Natural killer cell (primary cell): ENCODE results near the gene CDH2. TPM values are rescaled to one million over a fixed set of nuclear protein-coding genes. Genes with fewer than 3 reads are reported as not detected.

ENCODE experiments used
- ATAC-seq, 3 donors: fragments of 150-1000 bp in 2 of 3; fragments of 200-7000 bp in 1 of 3; cut with Tn5 transposase; 1 replicate in 1 of 3; 2 replicates in 2 of 3; pipeline ENCODE4 v1.10.0; 2021; ENCODE audit warnings: mild to moderate bottlenecking in 2 of 3, moderate library complexity in 2 of 3
- DNase-seq, 2 donors: peaks; one replicate each; pipeline versions ENCODE4 v3.0.0 to v3.0.0-alpha.2; 2013 to 2021; ENCODE audit warnings: mixed read lengths in 1 of 2
- H3K27ac ChIP-seq: one replicate; pipeline ENCODE4 v1.5.1; 2013; ENCODE audit warnings: mild to moderate bottlenecking, low read length
- H3K27me3 ChIP-seq: one replicate; pipeline ENCODE4 v1.6.1; 2013; ENCODE audit warnings: low read length; ENCODE audit not compliant: control insufficient read depth, insufficient read depth
- H3K36me3 ChIP-seq: one replicate; pipeline ENCODE4 v1.6.1; 2013; ENCODE audit warnings: low read length; ENCODE audit not compliant: control insufficient read depth, insufficient read depth
- H3K4me1 ChIP-seq: one replicate; pipeline ENCODE4 v1.6.1; 2013; ENCODE audit warnings: low read length; ENCODE audit not compliant: control insufficient read depth, insufficient read depth
- H3K4me3 ChIP-seq: one replicate; pipeline ENCODE4 v1.5.1; 2013; ENCODE audit warnings: low read length
- H3K9me3 ChIP-seq: one replicate; pipeline ENCODE4 v1.6.1; 2013; ENCODE audit warnings: low read length; ENCODE audit not compliant: control insufficient read depth, insufficient read depth
- H3K27ac Mint-ChIP-seq, 2 donors: one replicate each; pipeline ENCODE4 v1.8.0; 2022; ENCODE audit warnings: mild to moderate bottlenecking in 2 of 2, mixed read lengths in 2 of 2, moderate library complexity in 1 of 2
- H3K27me3 Mint-ChIP-seq, 2 donors: one replicate each; pipeline ENCODE4 v1.8.0; 2022; ENCODE audit warnings: low read depth in 2 of 2, mixed read lengths in 2 of 2
- H3K36me3 Mint-ChIP-seq: one replicate; pipeline ENCODE4 v1.8.0; 2022; ENCODE audit warnings: mixed read lengths
- H3K4me1 Mint-ChIP-seq, 2 donors: one replicate each; pipeline ENCODE4 v1.8.0; 2022; ENCODE audit warnings: mixed read lengths in 2 of 2
- H3K4me3 Mint-ChIP-seq: one replicate; pipeline ENCODE4 v1.8.0; 2022; ENCODE audit warnings: mild to moderate bottlenecking, moderate library complexity, mixed read lengths
- H3K9me3 Mint-ChIP-seq, 2 donors: one replicate each; pipeline ENCODE4 v1.8.0; 2022; ENCODE audit warnings: mixed read lengths in 2 of 2
- WGBS: methylation state at CpG from one replicate; pipeline ENCODE4 v1.1.7; 2013; ENCODE audit warnings: missing lambda C conversion rate; ENCODE audit not compliant: insufficient coverage; 5-methylcytosine and 5-hydroxymethylcytosine counted together
- intact Hi-C: fragments of 100-400 bp; cut with micrococcal nuclease; formaldehyde crosslinking; loops from one replicate; pipeline ENCODE4 v1.14.2; 2022
- total RNA-seq, 4 donors: library from RNA; stranded (reverse); fragments of 120-200 nt in 1 of 4; gene quantifications; one replicate each; pipeline versions ENCODE4 v1.2.3 to v1.2.4, GENCODE V29; 2013 to 2022
- TF ChIP-seq, protein P1 (sequence below): fragments of 200-600 bp; IDR thresholded peaks from one replicate; pipeline ENCODE4 v1.8.0; 2022; ENCODE audit warnings: antibody characterized with exemption

Gene CDH2
- total RNA-seq, 3 donors from 2014 or later (not counting 1 experiment from before 2014, with no cell fraction given) = 0.09 to 0.35 (median 0.26) TPM

GRCh38 chr18:28080876-28081300 lies 96.0 kb downstream of the CDH2 start:
- intact Hi-C loops = no loop called here
- Histone ChIP-seq H3K36me3 (no peaks in the 10 kb centered on the region), H3K4me1 (no peaks in the 10 kb centered on the region), H3K9me3 (no peaks in the 10 kb centered on the region), H3K27ac (no peak overlapping the region), H3K4me3 (no peak overlapping the region), H3K27me3 (no peaks in the 10 kb centered on the region)
- no peak overlapping the region for H3K4me3 Mint-ChIP-seq
- peaks cover 7% of the 10 kb centered on the region in 2 donors for H3K9me3 Mint-ChIP-seq
- DNase-seq (no peak), ATAC-seq (no peak)
- TF ChIP-seq, protein P1, sequence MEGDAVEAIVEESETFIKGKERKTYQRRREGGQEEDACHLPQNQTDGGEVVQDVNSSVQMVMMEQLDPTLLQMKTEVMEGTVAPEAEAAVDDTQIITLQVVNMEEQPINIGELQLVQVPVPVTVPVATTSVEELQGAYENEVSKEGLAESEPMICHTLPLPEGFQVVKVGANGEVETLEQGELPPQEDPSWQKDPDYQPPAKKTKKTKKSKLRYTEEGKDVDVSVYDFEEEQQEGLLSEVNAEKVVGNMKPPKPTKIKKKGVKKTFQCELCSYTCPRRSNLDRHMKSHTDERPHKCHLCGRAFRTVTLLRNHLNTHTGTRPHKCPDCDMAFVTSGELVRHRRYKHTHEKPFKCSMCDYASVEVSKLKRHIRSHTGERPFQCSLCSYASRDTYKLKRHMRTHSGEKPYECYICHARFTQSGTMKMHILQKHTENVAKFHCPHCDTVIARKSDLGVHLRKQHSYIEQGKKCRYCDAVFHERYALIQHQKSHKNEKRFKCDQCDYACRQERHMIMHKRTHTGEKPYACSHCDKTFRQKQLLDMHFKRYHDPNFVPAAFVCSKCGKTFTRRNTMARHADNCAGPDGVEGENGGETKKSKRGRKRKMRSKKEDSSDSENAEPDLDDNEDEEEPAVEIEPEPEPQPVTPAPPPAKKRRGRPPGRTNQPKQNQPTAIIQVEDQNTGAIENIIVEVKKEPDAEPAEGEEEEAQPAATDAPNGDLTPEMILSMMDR = no peak
- H3K4me1 Mint-ChIP-seq = no peaks in the 10 kb centered on the region
- H3K27ac Mint-ChIP-seq = no peak overlapping the region
- WGBS = 68% methylated on average over 1 of the region's 1 CpG
- no peaks in the 10 kb centered on the region for H3K27me3 Mint-ChIP-seq
- H3K36me3 Mint-ChIP-seq = no peaks in the 10 kb centered on the region

DNA sequence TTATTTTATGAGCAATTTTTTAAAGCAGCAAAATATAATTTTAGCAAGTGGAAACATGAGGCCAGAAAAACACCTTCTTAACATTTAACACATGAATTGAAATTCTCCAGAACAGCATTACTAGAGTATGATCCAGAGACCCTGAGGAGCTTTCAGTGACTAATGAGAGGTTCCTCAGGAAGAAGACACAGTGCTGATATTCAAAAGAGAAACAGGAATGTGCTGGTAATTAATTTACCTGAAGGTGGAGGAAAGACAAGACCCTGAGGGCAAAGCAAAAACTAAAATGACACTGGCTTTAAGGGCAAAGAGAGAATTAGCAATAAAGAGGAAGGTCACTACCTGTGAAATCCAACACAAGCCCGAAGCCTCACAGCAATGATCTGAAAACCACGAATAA lies 97.0 kb downstream of the CDH2 start:
- H3K9me3 ChIP-seq = no peaks in the 10 kb centered on the region
- H3K9me3 Mint-ChIP-seq = peaks cover under 1 to 1% of the 10 kb centered on the region in 2 donors
- no peak for ATAC-seq
- TF ChIP-seq, protein P1 = no peak
- H3K27ac Mint-ChIP-seq = no peak overlapping the region
- H3K4me3 ChIP-seq = no peak overlapping the region
- H3K27me3 ChIP-seq = no peaks in the 10 kb centered on the region
- 65% methylated on average over 2 of the region's 2 CpGs for WGBS
- no peak overlapping the region for H3K27ac ChIP-seq
- no peak for DNase-seq
- no peak overlapping the region for H3K4me3 Mint-ChIP-seq
- no peaks in the 10 kb centered on the region for H3K4me1 ChIP-seq
- intact Hi-C loops = no loop called here
- no peaks in the 10 kb centered on the region for H3K36me3 ChIP-seq
- H3K36me3 Mint-ChIP-seq = no peaks in the 10 kb centered on the region
- no peaks in the 10 kb centered on the region for H3K4me1 Mint-ChIP-seq
- H3K27me3 Mint-ChIP-seq = no peaks in the 10 kb centered on the region

GRCh38 chr18:28078849-28079248 lies 98.1 kb downstream of the CDH2 start:
- Histone ChIP-seq H3K9me3 (no peaks in the 10 kb centered on the region), H3K27ac (no peak overlapping the region), H3K4me3 (no peak overlapping the region), H3K36me3 (no peaks in the 10 kb centered on the region), H3K4me1 (no peaks in the 10 kb centered on the region), H3K27me3 (no peaks in the 10 kb centered on the region)
- TF ChIP-seq, protein P1 = no peak
- no peaks in the 10 kb centered on the region for H3K4me1 Mint-ChIP-seq
- H3K27ac Mint-ChIP-seq = no peak overlapping the region
- intact Hi-C loops = no loop called here
- H3K36me3 Mint-ChIP-seq = no peaks in the 10 kb centered on the region
- H3K4me3 Mint-ChIP-seq = no peak overlapping the region
- H3K9me3 Mint-ChIP-seq = no peaks in the 10 kb centered on the region
- WGBS = 70% methylated on average over 2 of the region's 2 CpGs
- H3K27me3 Mint-ChIP-seq = no peaks in the 10 kb centered on the region
- DNase-seq (no peak), ATAC-seq (no peak)

GRCh38 chr18:28078298-28078697 lies 98.6 kb downstream of the CDH2 start:
- Mint-ChIP-seq H3K27ac (no peak overlapping the region), H3K27me3 (no peaks in the 10 kb centered on the region), H3K4me3 (no peak overlapping the region), H3K9me3 (no peaks in the 10 kb centered on the region), H3K36me3 (no peaks in the 10 kb centered on the region), H3K4me1 (no peaks in the 10 kb centered on the region)
- DNase-seq (no peak), ATAC-seq (no peak)
- TF ChIP-seq, protein P1 = no peak
- Histone ChIP-seq H3K27ac (no peak overlapping the region), H3K27me3 (no peaks in the 10 kb centered on the region), H3K4me3 (no peak overlapping the region), H3K4me1 (no peaks in the 10 kb centered on the region), H3K36me3 (no peaks in the 10 kb centered on the region), H3K9me3 (no peaks in the 10 kb centered on the region)
- 91% methylated on average over 4 of the region's 4 CpGs for WGBS
- intact Hi-C loops = no loop called here
